Naive thymus-derived CD4-positive, alpha-beta T cell (primary cell): ENCODE data around the gene DAPK3. TPM values are rescaled to one million over a fixed set of nuclear protein-coding genes. Genes with fewer than 3 reads are reported as not detected.
A peak's percentile ranks its signal among the peaks of the same experiment; 100 is the strongest.

Experiments used
- ATAC-seq: fragments of 150-1000 bp; cut with Tn5 transposase; 2 replicates; pipeline ENCODE4 v1.10.0; 2021; ENCODE audit warnings: mild to moderate bottlenecking, moderate library complexity
- CTCF ChIA-PET: fragments of 350-600 bp; sonication (Branson Sonifier 250); formaldehyde crosslinking; loops from one replicate; lab custom pipeline; 2021; ENCODE audit warnings: antibody characterized with exemption; lab: Charles Lee
- POLR2A ChIA-PET: fragments of 350-600 bp; sonication (Branson Sonifier 250); formaldehyde crosslinking; loops from one replicate; lab custom pipeline; 2021; ENCODE audit warnings: antibody characterized with exemption, inconsistent platforms; lab: Charles Lee
- DNase-seq, 9 donors: peaks; one replicate each; pipeline versions ENCODE4 v3.0.0 to v3.0.0-alpha.2; 2020 to 2022; ENCODE audit warnings: mixed read lengths in 1 of 9
- H3K27ac ChIP-seq: one replicate; pipeline ENCODE4 v1.7.0; 2013; ENCODE audit warnings: mild to moderate bottlenecking, low read depth, low read length, moderate library complexity
- H3K27me3 ChIP-seq, 2 donors: one replicate each; pipeline ENCODE4 v1.7.0; 2013; ENCODE audit warnings: low read length in 2 of 2, mild to moderate bottlenecking in 2 of 2, moderate library complexity in 2 of 2; ENCODE audit not compliant: control insufficient read depth in 2 of 2, insufficient read depth in 2 of 2
- H3K36me3 ChIP-seq, 3 experiments: 1 replicate in 2 of 3; 2 replicates in 1 of 3; pipeline ENCODE4 v1.7.0; 2013; ENCODE audit warnings: low read length in 3 of 3, mild to moderate bottlenecking in 3 of 3, moderate library complexity in 1 of 3; ENCODE audit not compliant: insufficient read depth in 3 of 3, control insufficient read depth in 2 of 3
- H3K4me1 ChIP-seq, 2 donors: one replicate each; pipeline ENCODE4 v1.7.0; 2013; ENCODE audit warnings: low read length in 2 of 2, mild to moderate bottlenecking in 2 of 2, moderate library complexity in 1 of 2; ENCODE audit not compliant: control insufficient read depth in 2 of 2, insufficient read depth in 2 of 2
- H3K4me3 ChIP-seq: 2 replicates; pipeline ENCODE4 v1.7.0; 2013; ENCODE audit warnings: mild to moderate bottlenecking, low read length
- H3K9me3 ChIP-seq, 3 experiments: 1 replicate in 2 of 3; 2 replicates in 1 of 3; pipeline ENCODE4 v1.7.0; 2013; ENCODE audit warnings: low read length in 3 of 3; ENCODE audit not compliant: control insufficient read depth in 2 of 3
- H3K27ac Mint-ChIP-seq, 9 donors: one replicate each; pipeline ENCODE4 v1.8.0; 2020 to 2022; ENCODE audit warnings: mixed read lengths in 9 of 9, mild to moderate bottlenecking in 8 of 9, moderate library complexity in 5 of 9, inconsistent platforms in 2 of 9
- H3K27me3 Mint-ChIP-seq, 5 donors: one replicate each; pipeline ENCODE4 v1.8.0; 2021 to 2022; ENCODE audit warnings: mixed read lengths in 5 of 5, mild to moderate bottlenecking in 1 of 5
- H3K36me3 Mint-ChIP-seq, 5 donors: one replicate each; pipeline ENCODE4 v1.8.0; 2020 to 2022; ENCODE audit warnings: mixed read lengths in 5 of 5, mild to moderate bottlenecking in 3 of 5, inconsistent platforms in 1 of 5
- H3K4me1 Mint-ChIP-seq, 7 donors: one replicate each; pipeline ENCODE4 v1.8.0; 2020 to 2022; ENCODE audit warnings: mixed read lengths in 7 of 7, mild to moderate bottlenecking in 3 of 7, inconsistent platforms in 1 of 7
- H3K4me3 Mint-ChIP-seq, 10 donors: one replicate each; pipeline ENCODE4 v1.8.0; 2020 to 2022; ENCODE audit warnings: mild to moderate bottlenecking in 10 of 10, mixed read lengths in 10 of 10, moderate library complexity in 6 of 10, inconsistent platforms in 2 of 10
- H3K9me3 Mint-ChIP-seq, 11 donors: one replicate each; pipeline ENCODE4 v1.8.0; 2020 to 2022; ENCODE audit warnings: mixed read lengths in 11 of 11, mild to moderate bottlenecking in 4 of 11, inconsistent platforms in 1 of 11, moderate library complexity in 1 of 11
- intact Hi-C, 2 donors: fragments of 100-400 bp; cut with micrococcal nuclease; formaldehyde crosslinking; loops; one replicate each; pipeline ENCODE4 v1.15.1; 2023
- polyA plus RNA-seq, 2 donors: library from polyadenylated mRNA; unstranded; fragments of 300-500 nt; fragmentation: Illumina TruSeq; gene quantifications; one replicate each; pipeline ENCODE4 v1.2.3, GENCODE V29; 2021
- total RNA-seq, 6 experiments: library from RNA in 5 of 6; stranded (reverse) in 5 of 6; gene quantifications; 1 replicate in 5 of 6; 2 replicates in 1 of 6; pipeline ENCODE4 v1.2.3 and lab custom pipeline; 2021 to 2026

The DAPK3 gene
- total and polyA plus RNA-seq, 7 experiments from 2014 or later = 18.2 to 40.3 (median 33.9) TPM

DNA sequence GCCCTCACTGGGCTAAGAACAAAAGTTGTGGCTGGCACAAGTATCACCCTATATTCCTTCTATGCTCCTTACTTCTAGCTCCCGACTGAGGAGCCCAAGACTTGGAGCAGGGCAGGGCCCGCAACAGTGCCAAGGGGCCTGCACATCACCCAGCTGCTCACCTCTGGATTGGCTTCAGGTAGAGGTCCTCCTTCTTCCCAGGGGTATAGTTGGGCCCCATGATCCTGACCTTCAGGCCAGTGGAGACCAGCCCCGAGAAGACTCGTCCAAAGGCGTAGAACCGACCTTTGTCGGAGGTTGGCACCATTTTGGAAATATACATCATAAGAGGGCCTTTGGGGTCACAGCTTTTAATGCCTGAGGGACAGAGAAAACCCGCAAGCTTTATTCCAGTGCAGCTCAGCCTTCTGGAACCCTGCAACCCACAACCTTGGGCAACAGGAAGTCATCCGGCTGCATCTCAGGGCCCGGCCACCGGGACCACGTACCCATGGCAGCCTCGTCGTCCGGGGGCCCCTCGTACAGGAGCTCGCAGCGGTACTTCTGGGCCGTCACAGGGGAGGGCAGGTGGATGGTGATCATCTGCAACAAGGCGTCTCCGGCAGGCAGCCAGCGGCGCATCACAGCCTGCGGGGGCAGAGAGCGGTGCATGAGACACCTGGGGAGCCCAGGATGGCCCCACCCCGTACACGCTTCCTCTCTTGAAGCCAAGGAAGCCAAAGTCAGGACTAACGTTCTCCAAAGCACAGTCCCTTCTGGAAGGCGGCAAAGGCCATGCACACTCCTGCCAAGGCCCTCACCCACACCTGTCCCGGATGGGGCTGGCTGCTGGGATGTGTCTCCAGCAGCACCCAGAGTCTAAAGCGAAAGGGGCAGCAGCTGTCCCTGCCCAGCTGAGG lies 9.7 kb upstream of the DAPK3 start:
- ChIA-PET POLR2A (interaction anchor here (1.1 kb wide), 2 partner anchors 10 to 27 kb away, joined by 3 read pairs; partner anchors contain the start of gene PIAS4), CTCF (no interaction called here)
- H3K9me3 Mint-ChIP-seq = no peaks in the 10 kb centered on the region

GRCh38 chr19:3979674-3980352 lies 8.9 kb upstream of the DAPK3 start:
- Mint-ChIP-seq H3K27me3 (no peaks in the 10 kb centered on the region), H3K9me3 (no peaks in the 10 kb centered on the region), H3K4me1 (peaks cover 22 to 39% (median 24%) of the 10 kb centered on the region in 7 donors), H3K36me3 (peaks cover 4 to 44% (median 19%) of the 10 kb centered on the region in 5 donors), H3K4me3 (peak overlapping the region in 2 of 10 donors; percentile 32 to 38), H3K27ac (peak overlapping the region in 2 of 9 donors; percentile 67 to 77)
- ATAC-seq = peak; percentile 18
- Histone ChIP-seq H3K9me3 (no peaks in the 10 kb centered on the region), H3K36me3 (peaks cover 47 to 95% (median 49%) of the 10 kb centered on the region in 3 experiments), H3K4me1 (peaks cover 15 to 25% of the 10 kb centered on the region in 2 donors), H3K27ac (no peak overlapping the region), H3K4me3 (no peak overlapping the region), H3K27me3 (no peaks in the 10 kb centered on the region)
- intact Hi-C loops = loop anchor here in 1 of 2 donors (10.0 kb wide), 1 partner anchor 475 kb away; the partner anchor contains the start of genes DOHH and FZR1
- CTCF ChIA-PET = no interaction called here
- peak in 1 of 9 donors; percentile 9 for DNase-seq
- POLR2A ChIA-PET = interaction anchor here (0.6 to 1.1 kb wide), 3 partner anchors 9 to 26 kb away, joined by 3 read pairs; partner anchors contain the start of gene DAPK3

More for the DNA sequence above, 9.7 kb upstream of the DAPK3 start:
- peaks cover 22 to 39% (median 29%) of the 10 kb centered on the region in 7 donors for H3K4me1 Mint-ChIP-seq
- no peaks in the 10 kb centered on the region for H3K27me3 ChIP-seq
- no peak overlapping the region for H3K4me3 ChIP-seq
- peaks cover 4 to 44% (median 21%) of the 10 kb centered on the region in 5 donors for H3K36me3 Mint-ChIP-seq
- no peak overlapping the region for H3K27ac ChIP-seq
- H3K9me3 ChIP-seq = no peaks in the 10 kb centered on the region
- ATAC-seq (no peak), DNase-seq (peak in 1 of 9 donors; percentile 5)
- H3K36me3 ChIP-seq = peaks cover 47 to 93% (median 49%) of the 10 kb centered on the region in 3 experiments
- H3K27ac Mint-ChIP-seq = no peak overlapping the region
- intact Hi-C loops = loop anchor here in 1 of 2 donors (10.0 kb wide), 1 partner anchor 476 kb away; the partner anchor contains the start of genes DOHH and FZR1
- H3K27me3 Mint-ChIP-seq = no peaks in the 10 kb centered on the region
- peaks cover 17 to 26% of the 10 kb centered on the region in 2 donors for H3K4me1 ChIP-seq
- no peak overlapping the region for H3K4me3 Mint-ChIP-seq

DNA sequence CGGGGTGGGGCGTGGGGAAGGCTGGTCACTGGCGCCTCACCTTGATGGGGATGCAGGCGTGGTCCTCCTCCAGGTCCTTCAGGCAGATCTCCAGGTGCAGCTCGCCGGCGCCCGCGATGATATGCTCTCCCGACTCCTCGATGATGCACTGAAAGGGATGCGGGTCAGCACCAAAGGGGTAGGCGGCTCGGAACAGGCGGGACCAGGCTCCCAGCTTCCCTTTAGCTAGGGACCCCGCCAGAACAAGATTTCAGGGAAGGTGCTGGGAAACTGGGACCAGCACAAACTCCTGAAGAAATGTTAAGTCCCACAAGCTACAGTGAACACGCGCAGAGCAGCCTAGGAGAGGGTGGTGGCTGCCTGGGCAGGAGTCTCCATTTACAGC lies 8.4 kb upstream of the DAPK3 start:
- H3K4me1 ChIP-seq = peaks cover 14 to 20% of the 10 kb centered on the region in 2 donors
- ChIA-PET POLR2A (interaction anchor here (0.5 to 1.1 kb wide), 4 partner anchors 8 to 223 kb away, joined by 3 to 4 read pairs (median 3); partner anchors contain the start of gene DAPK3), CTCF (interaction anchor here (0.7 kb wide), 1 partner anchor 8 kb away, joined by 7 read pairs; no protein-coding TSS in a partner anchor)
- Mint-ChIP-seq H3K4me3 (peak overlapping the region in 2 of 10 donors; percentile 32 to 38), H3K9me3 (no peaks in the 10 kb centered on the region), H3K36me3 (peaks cover 4 to 39% (median 16%) of the 10 kb centered on the region in 5 donors), H3K4me1 (peaks cover 16 to 34% (median 21%) of the 10 kb centered on the region in 7 donors), H3K27me3 (no peaks in the 10 kb centered on the region), H3K27ac (no peak overlapping the region)
- DNase-seq (no peak), ATAC-seq (no peak)
- no peak overlapping the region for H3K27ac ChIP-seq
- no peaks in the 10 kb centered on the region for H3K27me3 ChIP-seq
- intact Hi-C loops = no loop called here
- no peaks in the 10 kb centered on the region for H3K9me3 ChIP-seq
- H3K4me3 ChIP-seq = no peak overlapping the region
- peaks cover 47 to 90% (median 49%) of the 10 kb centered on the region in 3 experiments for H3K36me3 ChIP-seq

GRCh38 chr19:3978145-3978544 lies 7.2 kb upstream of the DAPK3 start:
- Histone ChIP-seq H3K27me3 (no peaks in the 10 kb centered on the region), H3K4me1 (peaks cover 3 to 9% of the 10 kb centered on the region in 2 donors), H3K4me3 (no peak overlapping the region), H3K27ac (no peak overlapping the region), H3K9me3 (no peaks in the 10 kb centered on the region), H3K36me3 (peaks cover 38 to 79% (median 39%) of the 10 kb centered on the region in 3 experiments)
- ChIA-PET CTCF (no interaction called here), POLR2A (no interaction called here)
- intact Hi-C loops = no loop called here
- DNase-seq = no peak
- Mint-ChIP-seq H3K4me3 (no peak overlapping the region), H3K4me1 (peaks cover 5 to 23% (median 10%) of the 10 kb centered on the region in 7 donors), H3K27ac (peak overlapping the region in 3 of 9 donors; percentile 10 to 80 (median 48)), H3K27me3 (no peaks in the 10 kb centered on the region), H3K9me3 (no peaks in the 10 kb centered on the region), H3K36me3 (peaks cover 0 to 28% (median 13%) of the 10 kb centered on the region in 5 donors)
- no peak for ATAC-seq

- peak overlapping the region in 4 of 9 donors; percentile 8 to 48 (median 34) for H3K27ac Mint-ChIP-seq
- ChIA-PET CTCF (no interaction called here), POLR2A (interaction anchor here (1.6 kb wide), 1 partner anchor 8 kb away, joined by 6 read pairs; the partner anchor contains the start of gene EEF2)
- peaks cover 0 to 21% (median 6%) of the 10 kb centered on the region in 5 donors for H3K36me3 Mint-ChIP-seq
- DNase-seq = peak in 1 of 9 donors; percentile 14
- intact Hi-C loops = no loop called here
- no peak overlapping the region for H3K4me3 Mint-ChIP-seq
- peak; percentile 3 for ATAC-seq
- H3K9me3 ChIP-seq = no peaks in the 10 kb centered on the region
- peaks cover 32 to 72% (median 39%) of the 10 kb centered on the region in 3 experiments for H3K36me3 ChIP-seq
- peaks cover under 1 to 16% (median 4%) of the 10 kb centered on the region in 7 donors for H3K4me1 Mint-ChIP-seq
- no peaks in the 10 kb centered on the region for H3K9me3 Mint-ChIP-seq
- H3K27me3 ChIP-seq = no peaks in the 10 kb centered on the region
- no peak overlapping the region for H3K4me3 ChIP-seq
- no peak overlapping the region for H3K27ac ChIP-seq
- no peaks in the 10 kb centered on the region for H3K27me3 Mint-ChIP-seq
- peaks cover 0 to 4% of the 10 kb centered on the region in 2 donors for H3K4me1 ChIP-seq
Measured at GRCh38 chr19:3977242-3978143, 6.6 kb upstream of the DAPK3 start.
